ENCODE results near the gene PSG4. TPM values are rescaled to one million over a fixed set of nuclear protein-coding genes. Genes with fewer than 3 reads are reported as not detected.
"Not testable (repeated sequence)": the region's sequence is repeated elsewhere in the genome, so short reads cannot be mapped to it uniquely, and the experiment has no call there.

The PSG4 gene
- total and polyA plus RNA-seq, 2 of the 8 experiments (the other 6 are each of a cell fraction or from before 2014, with no cell fraction given): not detected

- CTCF ChIA-PET (ENCODE audit: partially characterized antibody); H3K56ac ChIP-seq (replicated peaks; ENCODE audit: insufficient read length, low read depth, low read length); H3K27me3 ChIP-seq (replicated peaks in 1 of 4; ENCODE audit: control insufficient read depth in 3 of 4, extremely low read depth in 1 of 4, insufficient read depth in 3 of 4, low read length in 3 of 4); H3K14ac ChIP-seq (ENCODE audit: insufficient read length); DNase-seq (ENCODE audit: low read depth in 1 of 2, low spot score in 2 of 2); H3K18ac ChIP-seq (ENCODE audit: extremely low read depth, low read length); H2BK20ac ChIP-seq (ENCODE audit: low read length); POLR2A ChIA-PET (ENCODE audit: partially characterized antibody); H4K91ac ChIP-seq (replicated peaks; ENCODE audit: insufficient read length, low read length); H4K8ac ChIP-seq (ENCODE audit: extremely low read depth, insufficient read depth, low read length); H2BK15ac ChIP-seq (ENCODE audit: low read length); H3K4me2 ChIP-seq (ENCODE audit: insufficient read depth in 1 of 2, low read depth in 2 of 2, low read length in 2 of 2); H3K9ac ChIP-seq (replicated peaks in 1 of 4; ENCODE audit: extremely low read depth in 1 of 4, low read depth in 3 of 4, low read length in 3 of 4); H3K4ac ChIP-seq (replicated peaks; ENCODE audit: insufficient read length, low read depth, low read length); H4K20me1 ChIP-seq (replicated peaks in 1 of 2; ENCODE audit: control insufficient read depth in 1 of 2, insufficient read depth in 2 of 2, low read length in 2 of 2); H3K36me3 ChIP-seq (ENCODE audit: control insufficient read depth in 2 of 4, insufficient read depth in 4 of 4, low read length in 3 of 4); H3K4me3 ChIP-seq (ENCODE audit: extremely low read depth in 1 of 4, insufficient read depth in 2 of 4, low read depth in 3 of 4, low read length in 4 of 4); H3K23ac ChIP-seq (ENCODE audit: insufficient read length); H2AK5ac ChIP-seq (ENCODE audit: low read depth, low read length); FAIRE-seq; H3K27ac ChIP-seq (ENCODE audit: low read depth, low read length); H2BK5ac ChIP-seq (ENCODE audit: low read depth, low read length); H2AFZ ChIP-seq (ENCODE audit: low read length); H3K4me1 ChIP-seq (replicated peaks in 1 of 4; ENCODE audit: control insufficient read depth in 3 of 4, insufficient read depth in 4 of 4, low read length in 3 of 4); H2BK12ac ChIP-seq (ENCODE audit: low read depth, low read length); H3K23me2 ChIP-seq (ENCODE audit: low read depth, low read length); H3K79me2 ChIP-seq (ENCODE audit: control insufficient read depth in 1 of 2, insufficient read depth in 2 of 2, low read length in 2 of 2); H3K79me1 ChIP-seq (ENCODE audit: low read depth, low read length); H4K5ac ChIP-seq (ENCODE audit: insufficient read length, low read depth, low read length); H2BK120ac ChIP-seq (replicated peaks; ENCODE audit: low read depth, low read length): not testable (repeated sequence)
- 76% methylated on average over 3 of the region's 3 CpGs; no CpG with 5 or more reads in 1 of the 2 experiments for WGBS, 2 experiments (ENCODE audit: extremely low coverage in 1 of 2, insufficient coverage in 1 of 2, insufficient read length in 1 of 2, insufficient replicate concordance in 2 of 2, low coverage in 1 of 2, low lambda C conversion rate in 2 of 2, missing lambda C conversion rate in 1 of 2)
- H3K9me3 ChIP-seq (ENCODE audit: insufficient read depth in 2 of 2, low read depth in 1 of 2, low read length in 1 of 2): peaks cover 24 to 56% of the 10 kb centered on the region in 2 experiments
These were observed 39.5 kb downstream of the PSG4 start for GRCh38 chr19:43165906-43166305.

GRCh38 chr19:43163135-43163534 is 42.3 kb downstream of the PSG4 start:
- H4K91ac ChIP-seq (replicated peaks; ENCODE audit: insufficient read length, low read length); H3K79me2 ChIP-seq (ENCODE audit: control insufficient read depth in 1 of 2, insufficient read depth in 2 of 2, low read length in 2 of 2); POLR2A ChIA-PET (ENCODE audit: partially characterized antibody); H2AK5ac ChIP-seq (ENCODE audit: low read depth, low read length); CTCF ChIA-PET (ENCODE audit: partially characterized antibody); FAIRE-seq; H4K5ac ChIP-seq (ENCODE audit: insufficient read length, low read depth, low read length); H3K56ac ChIP-seq (replicated peaks; ENCODE audit: insufficient read length, low read depth, low read length); DNase-seq (ENCODE audit: low read depth in 1 of 2, low spot score in 2 of 2); H3K27me3 ChIP-seq (replicated peaks in 1 of 4; ENCODE audit: control insufficient read depth in 3 of 4, extremely low read depth in 1 of 4, insufficient read depth in 3 of 4, low read length in 3 of 4); H3K36me3 ChIP-seq (ENCODE audit: control insufficient read depth in 2 of 4, insufficient read depth in 4 of 4, low read length in 3 of 4); H2BK5ac ChIP-seq (ENCODE audit: low read depth, low read length); H2BK12ac ChIP-seq (ENCODE audit: low read depth, low read length); H4K20me1 ChIP-seq (replicated peaks in 1 of 2; ENCODE audit: control insufficient read depth in 1 of 2, insufficient read depth in 2 of 2, low read length in 2 of 2); H3K4me3 ChIP-seq (ENCODE audit: extremely low read depth in 1 of 4, insufficient read depth in 2 of 4, low read depth in 3 of 4, low read length in 4 of 4); H2BK20ac ChIP-seq (ENCODE audit: low read length); H3K9ac ChIP-seq (replicated peaks in 1 of 4; ENCODE audit: extremely low read depth in 1 of 4, low read depth in 3 of 4, low read length in 3 of 4); H3K14ac ChIP-seq (ENCODE audit: insufficient read length); H3K4me1 ChIP-seq (replicated peaks in 1 of 4; ENCODE audit: control insufficient read depth in 3 of 4, insufficient read depth in 4 of 4, low read length in 3 of 4); H3K23ac ChIP-seq (ENCODE audit: insufficient read length); H3K23me2 ChIP-seq (ENCODE audit: low read depth, low read length); H3K18ac ChIP-seq (ENCODE audit: extremely low read depth, low read length); H3K4me2 ChIP-seq (ENCODE audit: insufficient read depth in 1 of 2, low read depth in 2 of 2, low read length in 2 of 2); H2AFZ ChIP-seq (ENCODE audit: low read length); H3K4ac ChIP-seq (replicated peaks; ENCODE audit: insufficient read length, low read depth, low read length); H4K8ac ChIP-seq (ENCODE audit: extremely low read depth, insufficient read depth, low read length); H2BK120ac ChIP-seq (replicated peaks; ENCODE audit: low read depth, low read length); H2BK15ac ChIP-seq (ENCODE audit: low read length); H3K27ac ChIP-seq (ENCODE audit: low read depth, low read length); H3K79me1 ChIP-seq (ENCODE audit: low read depth, low read length): not testable (repeated sequence)
- H3K9me3 ChIP-seq (ENCODE audit: insufficient read depth in 2 of 2, low read depth in 1 of 2, low read length in 1 of 2): peaks cover 24 to 50% of the 10 kb centered on the region in 2 experiments
- 45% methylated on average over 3 of the region's 3 CpGs; no CpG with 5 or more reads in 1 of the 2 experiments for WGBS, 2 experiments (ENCODE audit: extremely low coverage in 1 of 2, insufficient coverage in 1 of 2, insufficient read length in 1 of 2, insufficient replicate concordance in 2 of 2, low coverage in 1 of 2, low lambda C conversion rate in 2 of 2, missing lambda C conversion rate in 1 of 2)
